Embryonic facial prominence (tissue), 1 donor: ENCODE results near the gene ARHGAP8.

ENCODE experiments used
- DNase-seq: peaks from one replicate; pipeline ENCODE4 v3.0.0-alpha.2; 2016; ENCODE audit errors: extremely low spot score

The ARHGAP8 gene

GRCh38 chr22:44907765-44908737 lies 155.7 kb downstream of the ARHGAP8 start:
- DNase-seq, result no peak

GRCh38 chr22:44909241-44909640 lies 156.9 kb downstream of the ARHGAP8 start:
- DNase-seq, result no peak
